Transverse colon (tissue), 4 donors: ENCODE measurements around the gene DBNDD1.

Experiments used
- EP300 ChIP-seq: sonication (generic); formaldehyde crosslinking; IDR thresholded peaks from one replicate; pipeline ENCODE4 v1.6.1; 2017; ENCODE audit warnings: antibody characterized with exemption, low read depth
- POLR2AphosphoS5 ChIP-seq, 3 donors: sonication (generic); formaldehyde crosslinking; IDR thresholded peaks; one replicate each; pipeline ENCODE4 v1.6.1; 2016; ENCODE audit warnings: antibody characterized with exemption in 3 of 3
- TF ChIP-seq, protein P1 (sequence below), 5 experiments: fragments of 200-600 bp in 3 of 5; fragments of 450-650 bp in 2 of 5; sonication (generic) in 3 of 5; IDR thresholded peaks; 1 replicate in 2 of 5; 2 replicates in 3 of 5; pipeline ENCODE4 v1.5.1; 2016 to 2017; ENCODE audit warnings: antibody characterized with exemption in 5 of 5, inconsistent platforms in 3 of 5, mild to moderate bottlenecking in 2 of 5, moderate library complexity in 1 of 5

DNA sequence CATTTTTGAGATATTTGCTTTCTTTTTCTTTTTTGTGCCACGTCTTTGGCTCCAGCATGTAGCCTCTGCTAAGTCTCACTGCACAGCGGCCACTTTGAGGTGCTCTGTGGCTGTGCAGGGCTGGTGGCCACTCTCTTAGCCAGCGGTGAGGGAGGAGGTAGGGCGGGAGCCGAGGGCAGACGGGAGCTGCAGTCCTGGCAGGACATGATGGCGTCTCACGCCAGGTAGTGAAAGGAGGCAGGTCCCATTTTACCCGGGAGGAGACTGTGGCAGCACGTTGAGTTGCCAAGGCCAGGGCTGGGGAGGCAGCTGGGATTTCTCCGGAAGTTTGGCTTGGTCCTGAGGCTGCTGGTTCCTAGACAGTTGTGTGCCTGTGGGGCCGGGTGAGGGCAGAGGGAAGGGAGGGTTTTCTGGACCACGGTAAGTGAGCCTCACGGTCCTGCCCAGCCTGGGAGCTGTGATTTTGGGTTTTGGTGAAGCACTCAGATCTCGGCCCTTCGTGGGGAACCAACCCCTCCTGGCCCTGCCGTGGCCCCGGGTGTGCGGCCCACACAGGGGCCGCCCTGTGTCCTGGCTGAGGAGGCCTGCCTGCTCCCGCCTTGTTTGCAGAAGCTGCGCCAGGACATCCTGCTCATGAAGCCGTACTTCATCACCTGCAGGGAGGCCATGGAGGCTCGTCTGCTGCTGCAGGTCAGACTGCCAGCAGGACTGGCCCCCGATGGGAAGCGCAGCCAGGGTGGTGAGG lies 56.3 kb downstream of the DBNDD1 start:
- TF ChIP-seq, protein P1, sequence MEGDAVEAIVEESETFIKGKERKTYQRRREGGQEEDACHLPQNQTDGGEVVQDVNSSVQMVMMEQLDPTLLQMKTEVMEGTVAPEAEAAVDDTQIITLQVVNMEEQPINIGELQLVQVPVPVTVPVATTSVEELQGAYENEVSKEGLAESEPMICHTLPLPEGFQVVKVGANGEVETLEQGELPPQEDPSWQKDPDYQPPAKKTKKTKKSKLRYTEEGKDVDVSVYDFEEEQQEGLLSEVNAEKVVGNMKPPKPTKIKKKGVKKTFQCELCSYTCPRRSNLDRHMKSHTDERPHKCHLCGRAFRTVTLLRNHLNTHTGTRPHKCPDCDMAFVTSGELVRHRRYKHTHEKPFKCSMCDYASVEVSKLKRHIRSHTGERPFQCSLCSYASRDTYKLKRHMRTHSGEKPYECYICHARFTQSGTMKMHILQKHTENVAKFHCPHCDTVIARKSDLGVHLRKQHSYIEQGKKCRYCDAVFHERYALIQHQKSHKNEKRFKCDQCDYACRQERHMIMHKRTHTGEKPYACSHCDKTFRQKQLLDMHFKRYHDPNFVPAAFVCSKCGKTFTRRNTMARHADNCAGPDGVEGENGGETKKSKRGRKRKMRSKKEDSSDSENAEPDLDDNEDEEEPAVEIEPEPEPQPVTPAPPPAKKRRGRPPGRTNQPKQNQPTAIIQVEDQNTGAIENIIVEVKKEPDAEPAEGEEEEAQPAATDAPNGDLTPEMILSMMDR (IDR thresholded peaks at IDR 0.05): no peak
- TF ChIP-seq EP300: no peak
- no peak for TF ChIP-seq POLR2AphosphoS5 (IDR thresholded peaks at IDR 0.05)
